Measurements from ENCODE around the gene GNB3. TPM values are rescaled to one million over a fixed set of nuclear protein-coding genes. Genes with fewer than 3 reads are reported as not detected.
"Not testable (repeated sequence)": the region's sequence is repeated elsewhere in the genome, so short reads cannot be mapped to it uniquely, and the experiment has no call there.

The GNB3 gene
- total RNA-seq, 2 experiments from 2014 or later = 0.50 to 1.1 TPM

DNA sequence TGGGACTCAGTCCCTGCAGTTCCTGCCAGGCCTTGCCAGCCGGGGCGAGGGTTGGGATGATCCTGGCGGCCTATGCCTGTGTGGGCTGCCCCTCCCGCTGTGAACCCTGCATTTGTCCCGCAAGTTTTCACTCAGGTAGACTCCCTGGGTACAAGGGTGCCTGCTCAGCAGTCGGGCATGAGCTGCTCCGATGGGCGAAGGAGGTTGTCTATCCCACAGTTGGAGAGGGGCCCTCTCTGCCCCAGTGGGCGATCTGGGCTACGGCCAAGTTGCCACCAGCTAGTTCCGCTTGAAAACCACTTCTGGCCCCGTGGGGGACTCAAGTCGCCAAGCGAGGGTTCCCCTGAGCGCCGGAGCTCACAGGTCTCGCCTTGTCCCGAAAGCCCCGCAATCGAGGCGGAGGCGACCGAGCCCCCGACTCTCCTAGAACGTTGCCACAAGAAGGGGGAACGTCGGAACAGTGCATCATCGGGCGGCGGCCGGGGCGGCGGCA is 26.2 kb downstream of the GNB3 start:
- DNase-seq (no peak), ATAC-seq (peak; percentile 6)
- Mint-ChIP-seq H3K36me3 (ENCODE audit: low read depth) (peaks cover 72% of the 10 kb centered on the region), H3K9me3 (no peaks in the 10 kb centered on the region), H3K27ac (peak overlapping the region; percentile 97), H3K4me1 (ENCODE audit: low read depth) (peaks cover 51% of the 10 kb centered on the region), H3K4me3 (peak overlapping the region; percentile 91), H3K27me3 (no peaks in the 10 kb centered on the region)
- ChIA-PET CTCF (interaction anchor here (1.3 to 9.5 kb wide), 7 partner anchors 12 to 114 kb away, joined by 3 to 124 read pairs (median 6); partner anchors contain the start of genes CDCA3, MLF2, PTMS and USP5), POLR2A (interaction anchor here (0.6 to 13.0 kb wide), 28 partner anchors 8 to 333 kb away, joined by 3 to 218 read pairs (median 4); partner anchors contain the start of genes C12orf57, CDCA3, GAPDH and GNB3)
- intact Hi-C loops (cut with micrococcal nuclease) = no loop called here
- TF ChIP-seq, protein P1, sequence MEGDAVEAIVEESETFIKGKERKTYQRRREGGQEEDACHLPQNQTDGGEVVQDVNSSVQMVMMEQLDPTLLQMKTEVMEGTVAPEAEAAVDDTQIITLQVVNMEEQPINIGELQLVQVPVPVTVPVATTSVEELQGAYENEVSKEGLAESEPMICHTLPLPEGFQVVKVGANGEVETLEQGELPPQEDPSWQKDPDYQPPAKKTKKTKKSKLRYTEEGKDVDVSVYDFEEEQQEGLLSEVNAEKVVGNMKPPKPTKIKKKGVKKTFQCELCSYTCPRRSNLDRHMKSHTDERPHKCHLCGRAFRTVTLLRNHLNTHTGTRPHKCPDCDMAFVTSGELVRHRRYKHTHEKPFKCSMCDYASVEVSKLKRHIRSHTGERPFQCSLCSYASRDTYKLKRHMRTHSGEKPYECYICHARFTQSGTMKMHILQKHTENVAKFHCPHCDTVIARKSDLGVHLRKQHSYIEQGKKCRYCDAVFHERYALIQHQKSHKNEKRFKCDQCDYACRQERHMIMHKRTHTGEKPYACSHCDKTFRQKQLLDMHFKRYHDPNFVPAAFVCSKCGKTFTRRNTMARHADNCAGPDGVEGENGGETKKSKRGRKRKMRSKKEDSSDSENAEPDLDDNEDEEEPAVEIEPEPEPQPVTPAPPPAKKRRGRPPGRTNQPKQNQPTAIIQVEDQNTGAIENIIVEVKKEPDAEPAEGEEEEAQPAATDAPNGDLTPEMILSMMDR (IDR thresholded peaks at IDR 0.05) = no peak

DNA sequence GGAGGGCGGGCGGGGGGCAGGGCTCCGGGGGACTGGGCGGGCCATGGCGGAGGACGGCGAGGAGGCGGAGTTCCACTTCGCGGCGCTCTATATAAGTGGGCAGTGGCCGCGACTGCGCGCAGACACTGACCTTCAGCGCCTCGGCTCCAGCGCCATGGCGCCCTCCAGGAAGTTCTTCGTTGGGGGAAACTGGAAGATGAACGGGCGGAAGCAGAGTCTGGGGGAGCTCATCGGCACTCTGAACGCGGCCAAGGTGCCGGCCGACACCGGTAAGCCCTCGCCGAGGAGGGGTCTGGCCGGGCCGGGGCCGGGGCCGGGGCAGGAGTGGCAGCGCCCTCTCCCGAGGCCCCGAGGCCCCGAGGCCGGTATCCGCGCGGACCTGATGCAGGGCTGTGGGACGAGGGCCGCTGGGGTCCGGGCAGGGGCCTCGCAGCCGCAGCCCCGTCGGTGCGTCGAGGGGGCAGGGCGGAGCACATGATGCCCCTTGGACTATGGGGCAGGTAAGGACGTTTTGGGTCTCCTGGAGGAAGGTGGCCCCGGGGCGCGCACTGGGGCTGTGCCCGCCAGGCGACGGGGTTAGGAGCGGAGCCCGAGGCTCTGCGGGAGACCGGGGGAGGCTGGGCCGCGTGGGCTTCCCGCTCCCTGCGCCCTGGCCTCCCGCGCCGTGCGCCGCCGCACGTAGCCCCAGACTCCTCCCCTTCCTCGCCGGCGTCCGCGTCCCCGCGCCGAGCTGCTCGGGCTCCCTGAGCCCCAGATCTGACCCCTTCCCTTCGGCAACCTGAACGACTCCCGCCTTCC is 26.9 kb downstream of the GNB3 start, which contains the start of gene TPI1:
Gene TPI1 (plus strand): TSS at position 119 of the 798 bp plus-strand sequence. CDS start 36 bp downstream, at position 155.
- TF ChIP-seq, protein P1 (IDR thresholded peaks at IDR 0.05) = no peak
- Mint-ChIP-seq H3K36me3 (ENCODE audit: low read depth) (peaks cover 73% of the 10 kb centered on the region), H3K4me3 (peak within 1 kb of the TSS; percentile 91), H3K9me3 (no peaks in the 10 kb centered on the region), H3K4me1 (ENCODE audit: low read depth) (peaks cover 55% of the 10 kb centered on the region), H3K27ac (peak within 1 kb of the TSS; percentile 97), H3K27me3 (no peaks in the 10 kb centered on the region)
- ChIA-PET CTCF (interaction anchor here (1.3 to 9.5 kb wide), 8 partner anchors 11 to 115 kb away, joined by 3 to 124 read pairs (median 6); partner anchors contain the start of genes CDCA3, MLF2, PTMS and USP5), POLR2A (interaction anchor here (0.7 to 13.0 kb wide), 29 partner anchors 8 to 333 kb away, joined by 3 to 218 read pairs (median 4); partner anchors contain the start of genes C12orf57, CDCA3, GAPDH and GNB3)
- peak; percentile 74 for ATAC-seq
- intact Hi-C loops (cut with micrococcal nuclease) = no loop called here
- DNase-seq = peak; percentile 84

DNA sequence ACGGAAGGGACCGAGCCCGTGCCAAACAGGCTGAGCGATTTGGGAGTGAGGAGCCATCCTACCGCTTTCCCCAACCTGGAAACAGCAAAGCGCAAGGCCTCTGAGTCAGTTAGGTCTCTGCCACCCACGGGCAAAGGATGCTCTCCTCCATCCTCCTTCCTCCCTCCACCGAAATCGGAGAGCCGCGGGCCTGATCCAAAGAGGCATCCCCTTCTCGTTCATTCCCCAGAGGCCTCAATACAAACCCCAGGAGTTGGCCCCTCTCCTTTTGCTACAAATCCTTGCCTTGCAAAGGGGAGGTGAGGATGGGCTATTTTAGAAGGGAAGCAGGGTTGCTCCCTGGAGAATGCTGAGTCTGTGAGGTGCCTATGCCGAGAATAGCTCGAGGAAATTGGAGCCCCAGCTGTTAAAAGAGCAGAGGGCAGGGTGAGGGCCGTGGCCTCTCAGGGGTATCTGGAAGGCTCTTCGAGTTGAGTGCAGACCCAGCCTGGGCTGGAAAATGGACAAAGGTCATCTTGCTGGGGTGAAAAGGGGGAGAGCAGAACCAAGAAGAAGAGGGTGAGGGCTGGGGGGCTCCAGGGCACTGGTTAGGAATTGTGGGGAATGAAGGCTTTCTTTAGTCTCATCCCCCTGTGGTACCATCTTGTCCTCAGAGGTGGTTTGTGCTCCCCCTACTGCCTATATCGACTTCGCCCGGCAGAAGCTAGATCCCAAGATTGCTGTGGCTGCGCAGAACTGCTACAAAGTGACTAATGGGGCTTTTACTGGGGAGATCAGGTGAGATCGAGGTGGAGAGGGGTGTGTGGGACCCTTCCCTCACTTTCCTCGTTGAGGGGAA is 27.7 kb downstream of the GNB3 start:
- H3K4me3 Mint-ChIP-seq = peak overlapping the region; percentile 91
- intact Hi-C loops (cut with micrococcal nuclease) = no loop called here
- H3K27me3 Mint-ChIP-seq = no peaks in the 10 kb centered on the region
- CTCF ChIA-PET = interaction anchor here (0.6 to 9.5 kb wide), 19 partner anchors 15 to 241 kb away, joined by 3 to 124 read pairs (median 5); partner anchors contain the start of genes C1RL, CDCA3, COPS7A and LRRC23
- POLR2A ChIA-PET = interaction anchor here (0.7 to 13.0 kb wide), 18 partner anchors 9 to 115 kb away, joined by 3 to 218 read pairs (median 6); partner anchors contain the start of genes C12orf57, CDCA3, MLF2 and P3H3
- DNase-seq (peak; percentile 23), ATAC-seq (no peak)
- H3K9me3 Mint-ChIP-seq = no peaks in the 10 kb centered on the region
- peaks cover 72% of the 10 kb centered on the region for H3K36me3 Mint-ChIP-seq (ENCODE audit: low read depth)
- peak overlapping the region; percentile 97 for H3K27ac Mint-ChIP-seq
- H3K4me1 Mint-ChIP-seq (ENCODE audit: low read depth) = peaks cover 55% of the 10 kb centered on the region
- TF ChIP-seq, protein P1 (IDR thresholded peaks at IDR 0.05) = no peak

DNA sequence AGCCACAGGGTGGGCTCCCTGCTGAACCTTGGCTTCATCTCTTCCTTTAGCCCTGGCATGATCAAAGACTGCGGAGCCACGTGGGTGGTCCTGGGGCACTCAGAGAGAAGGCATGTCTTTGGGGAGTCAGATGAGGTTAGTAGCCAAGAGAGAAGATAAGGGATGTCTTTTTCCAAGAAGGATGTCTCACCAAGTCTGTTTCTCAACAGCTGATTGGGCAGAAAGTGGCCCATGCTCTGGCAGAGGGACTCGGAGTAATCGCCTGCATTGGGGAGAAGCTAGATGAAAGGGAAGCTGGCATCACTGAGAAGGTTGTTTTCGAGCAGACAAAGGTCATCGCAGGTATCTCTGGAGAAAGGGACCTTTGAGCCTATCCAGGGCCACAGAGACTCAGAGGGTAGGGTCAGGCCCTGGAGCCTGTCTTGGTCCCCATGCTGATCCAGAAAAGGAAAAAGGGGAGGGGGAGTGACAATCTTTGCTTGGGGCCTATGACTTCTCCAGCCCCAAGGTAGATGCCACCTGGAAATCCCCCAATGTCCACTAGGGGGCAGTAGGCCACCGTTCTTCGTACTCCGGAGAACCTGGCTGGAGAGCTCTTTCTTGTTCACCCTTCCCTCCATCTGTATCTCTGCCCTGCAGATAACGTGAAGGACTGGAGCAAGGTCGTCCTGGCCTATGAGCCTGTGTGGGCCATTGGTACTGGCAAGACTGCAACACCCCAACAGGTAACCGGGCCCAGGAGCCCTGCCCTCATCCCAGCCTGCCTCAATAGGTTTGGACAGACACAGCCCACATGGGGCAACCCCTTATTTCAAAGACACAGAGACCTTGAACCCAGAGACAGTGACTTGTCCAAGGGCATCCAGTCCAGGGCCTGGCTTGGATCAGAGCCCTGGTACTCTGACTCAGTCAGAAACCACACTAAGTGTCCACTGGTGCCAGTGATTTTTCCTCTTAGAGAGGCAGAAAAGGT is 28.6 kb downstream of the GNB3 start:
- POLR2A ChIA-PET = interaction anchor here (1.1 to 13.0 kb wide), 10 partner anchors 10 to 95 kb away, joined by 3 to 218 read pairs (median 6); partner anchors contain the start of genes C12orf57, CDCA3, RNU7-1 and USP5
- CTCF ChIA-PET = interaction anchor here (0.6 to 9.5 kb wide), 34 partner anchors 8 to 243 kb away, joined by 3 to 124 read pairs (median 4); partner anchors contain the start of genes C1RL, CDCA3, COPS7A and ENO2
- intact Hi-C loops (cut with micrococcal nuclease) = no loop called here
- peaks cover 71% of the 10 kb centered on the region for H3K36me3 Mint-ChIP-seq (ENCODE audit: low read depth)
- peak overlapping the region; percentile 97 for H3K27ac Mint-ChIP-seq
- H3K9me3 Mint-ChIP-seq = no peaks in the 10 kb centered on the region
- peaks cover 59% of the 10 kb centered on the region for H3K4me1 Mint-ChIP-seq (ENCODE audit: low read depth)
- TF ChIP-seq, protein P1 (IDR thresholded peaks at IDR 0.05) = peak; percentile 78
- ATAC-seq (no peak), DNase-seq (peak; percentile 91)
- no peaks in the 10 kb centered on the region for H3K27me3 Mint-ChIP-seq
- peak overlapping the region; percentile 91 for H3K4me3 Mint-ChIP-seq

DNA sequence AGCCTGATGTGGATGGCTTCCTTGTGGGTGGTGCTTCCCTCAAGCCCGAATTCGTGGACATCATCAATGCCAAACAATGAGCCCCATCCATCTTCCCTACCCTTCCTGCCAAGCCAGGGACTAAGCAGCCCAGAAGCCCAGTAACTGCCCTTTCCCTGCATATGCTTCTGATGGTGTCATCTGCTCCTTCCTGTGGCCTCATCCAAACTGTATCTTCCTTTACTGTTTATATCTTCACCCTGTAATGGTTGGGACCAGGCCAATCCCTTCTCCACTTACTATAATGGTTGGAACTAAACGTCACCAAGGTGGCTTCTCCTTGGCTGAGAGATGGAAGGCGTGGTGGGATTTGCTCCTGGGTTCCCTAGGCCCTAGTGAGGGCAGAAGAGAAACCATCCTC is 29.6 kb downstream of the GNB3 start:
- ATAC-seq = not testable (repeated sequence)
- peaks cover 63% of the 10 kb centered on the region for H3K4me1 Mint-ChIP-seq (ENCODE audit: low read depth)
- CTCF ChIA-PET = interaction anchor here (1.0 to 9.5 kb wide), 15 partner anchors 9 to 239 kb away, joined by 3 to 124 read pairs (median 4); partner anchors contain the start of genes C1RL, CDCA3, ENO2 and MLF2

More for the DNA sequence above, 29.6 kb downstream of the GNB3 start:
- Mint-ChIP-seq H3K36me3 (ENCODE audit: low read depth) (peaks cover 69% of the 10 kb centered on the region), H3K27ac (peak overlapping the region; percentile 89), H3K4me3 (peak overlapping the region; percentile 91)
- H3K9me3 Mint-ChIP-seq; DNase-seq; H3K27me3 Mint-ChIP-seq; intact Hi-C loops (cut with micrococcal nuclease): not testable (repeated sequence)
- POLR2A ChIA-PET = interaction anchor here (0.5 to 13.0 kb wide), 8 partner anchors 11 to 1215 kb away, joined by 3 to 218 read pairs (median 8); partner anchors contain the start of genes C12orf57, CDCA3, MLF2 and RNU7-1

Data from activated CD8-positive, alpha-beta T cell treated with anti-CD3 and anti-CD28 coated beads for 36 hours (primary cell).